ENCODE data around the gene NRXN3. TPM values are rescaled to one million over a fixed set of nuclear protein-coding genes. Genes with fewer than 3 reads are reported as not detected.

NRXN3 gene
- total and polyA plus RNA-seq, 8 donors = 0.53 to 2.5 (median 1.5) TPM

GRCh38 chr14:78653173-78653572 lies 483.0 kb downstream of the NRXN3 start:
- DNase-seq (no peak), FAIRE-seq (no peak), ATAC-seq (no peak)
- Histone ChIP-seq H3K4me3 (no peak overlapping the region), H3K9me3 (no peaks in the 10 kb centered on the region), H3K27ac (no peak overlapping the region), H3K27me3 (no peaks in the 10 kb centered on the region), H3K36me3 (no peaks in the 10 kb centered on the region), H3K4me1 (no peaks in the 10 kb centered on the region)
- intact Hi-C loops (cut with DNase I) = no loop called here
- TF ChIP-seq CTCF (IDR thresholded peaks at IDR 0.05) = no peak
- 0 to 90% methylated on average over 1 of the region's 1 CpG for WGBS, 2 donors

GRCh38 chr14:78657451-78657850 lies 487.3 kb downstream of the NRXN3 start:
- ATAC-seq = no peak

DNA sequence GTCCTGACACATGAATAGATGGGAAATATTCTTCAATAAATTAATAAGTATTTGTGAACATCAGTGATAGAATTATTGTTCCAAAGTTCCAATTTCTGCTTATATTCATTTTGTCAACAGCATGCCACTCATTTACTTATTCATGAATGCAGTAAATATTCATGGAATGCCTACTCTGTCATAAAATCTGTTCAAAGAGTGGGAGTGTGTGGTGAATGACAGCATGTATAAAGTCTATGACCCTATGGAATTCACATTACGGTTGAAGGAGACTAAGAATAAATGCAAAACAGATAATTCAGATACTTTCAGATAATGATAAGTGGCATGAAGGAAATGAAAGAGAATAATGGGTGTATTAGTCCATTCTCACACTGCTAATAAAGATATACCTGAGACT lies 494.7 kb downstream of the NRXN3 start:
- DNase-seq = no peak
- intact Hi-C loops (cut with DNase I) = no loop called here
- no peak for FAIRE-seq
- no peaks in the 10 kb centered on the region for H3K36me3 ChIP-seq
- no peak for TF ChIP-seq CTCF (IDR thresholded peaks at IDR 0.05)
- H3K27me3 ChIP-seq = peaks cover 0 to 3% (median 0%) of the 10 kb centered on the region in 4 donors
- no peaks in the 10 kb centered on the region for H3K4me1 ChIP-seq
- H3K9me3 ChIP-seq = no peaks in the 10 kb centered on the region
- H3K27ac ChIP-seq = no peak overlapping the region
- ATAC-seq = no peak
- 39 to 68% methylated on average over 1 of the region's 1 CpG for WGBS, 2 donors
- H3K4me3 ChIP-seq = no peak overlapping the region

More at GRCh38 chr14:78657451-78657850, 487.3 kb downstream of the NRXN3 start:
- no peaks in the 10 kb centered on the region for H3K4me1 ChIP-seq
- no peak overlapping the region for H3K4me3 ChIP-seq
- FAIRE-seq = no peak
- DNase-seq = no peak
- H3K36me3 ChIP-seq = no peaks in the 10 kb centered on the region
- peaks cover 0 to 1% (median 0%) of the 10 kb centered on the region in 4 donors for H3K27me3 ChIP-seq
- 62 to 64% methylated on average over 4 of the region's 4 CpGs for WGBS, 2 donors
- TF ChIP-seq CTCF (IDR thresholded peaks at IDR 0.05) = no peak
- H3K27ac ChIP-seq = no peak overlapping the region
- no peaks in the 10 kb centered on the region for H3K9me3 ChIP-seq
- intact Hi-C loops (cut with DNase I) = no loop called here

- intact Hi-C loops (cut with DNase I) = no loop called here
- Histone ChIP-seq H3K27me3 (peaks cover 0 to 3% (median 0%) of the 10 kb centered on the region in 4 donors), H3K27ac (no peak overlapping the region), H3K36me3 (no peaks in the 10 kb centered on the region), H3K4me3 (no peak overlapping the region), H3K4me1 (no peaks in the 10 kb centered on the region), H3K9me3 (no peaks in the 10 kb centered on the region)
- WGBS, 2 donors = 48 to 57% methylated on average over 5 of the region's 5 CpGs
- TF ChIP-seq CTCF (IDR thresholded peaks at IDR 0.05) = no peak
- DNase-seq (no peak), FAIRE-seq (no peak), ATAC-seq (no peak)
These were observed 496.3 kb downstream of the NRXN3 start for GRCh38 chr14:78666336-78667056.

- Histone ChIP-seq H3K27ac (no peak overlapping the region), H3K9me3 (no peaks in the 10 kb centered on the region), H3K4me3 (no peak overlapping the region), H3K36me3 (no peaks in the 10 kb centered on the region), H3K27me3 (peaks cover 0 to 3% (median 0%) of the 10 kb centered on the region in 4 donors), H3K4me1 (no peaks in the 10 kb centered on the region)
- ATAC-seq (no peak), DNase-seq (no peak), FAIRE-seq (no peak)
- intact Hi-C loops (cut with DNase I) = no loop called here
- TF ChIP-seq CTCF (IDR thresholded peaks at IDR 0.05) = no peak
- WGBS, 2 donors = 53 to 71% methylated on average over 1 of the region's 1 CpG
These were observed 497.0 kb downstream of the NRXN3 start for GRCh38 chr14:78667141-78667540.

Data from pancreas (tissue), 10 donors.